ENCODE measurements around the gene UBASH3B.

Gene UBASH3B

GRCh38 chr11:122863704-122864326 lies 208.3 kb downstream of the UBASH3B start:
- DNase-seq: no peak

Measured in CD4-positive, alpha-beta T cell treated with Interferon gamma for 1 hour (primary cell).